ENCODE data around the gene SNX12. TPM values are rescaled to one million over a fixed set of nuclear protein-coding genes. Genes with fewer than 3 reads are reported as not detected.

The SNX12 gene
- total RNA-seq = 63.5 and 80.9 TPM in 2 replicates
- 83.1 TPM for polyA plus RNA-seq (2012)

DNA sequence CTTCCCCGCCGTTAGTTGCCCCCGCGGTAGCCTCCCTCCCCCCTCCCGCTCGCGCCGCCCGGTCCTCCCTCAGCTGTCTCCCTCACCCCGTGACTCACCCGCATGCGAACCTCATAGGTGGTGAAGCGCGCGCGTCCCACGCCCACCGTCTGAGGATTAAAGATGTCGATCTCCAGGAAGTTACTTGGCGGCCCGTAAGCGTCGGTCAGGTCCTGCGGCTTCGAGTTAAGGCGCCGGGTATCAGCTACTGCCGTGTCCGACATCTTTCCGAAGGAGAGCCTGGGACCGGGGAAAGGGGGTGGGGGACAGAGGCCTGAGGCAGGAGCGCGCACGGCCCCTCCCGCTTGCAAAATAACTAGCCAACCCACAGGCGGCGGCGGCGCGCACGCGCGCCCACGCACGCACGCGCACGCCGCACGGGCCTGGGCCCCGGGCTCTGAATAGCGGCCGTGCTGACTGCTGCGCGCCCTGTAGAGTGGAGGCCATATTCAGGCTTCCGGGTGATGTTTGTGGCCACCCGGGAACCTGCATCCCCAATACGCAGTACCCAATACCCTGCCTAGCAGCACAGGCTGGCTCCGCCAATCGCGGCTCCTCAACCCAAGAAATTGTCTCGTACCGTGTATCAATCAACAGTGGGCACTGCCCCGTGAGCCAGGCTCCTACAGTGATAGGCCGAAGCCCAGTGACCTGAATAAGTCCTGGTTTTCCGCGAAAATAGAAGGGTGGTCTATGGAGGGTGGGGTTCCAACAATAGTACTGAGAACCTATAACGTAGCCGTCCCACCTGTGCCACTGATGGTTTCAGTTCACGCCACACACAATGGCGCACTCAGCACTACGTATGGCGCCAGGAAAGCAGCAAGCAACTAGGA lies at the start of gene SNX12:
SNX12 (minus strand) TSS at position 291 of the 875 bp plus-strand sequence; CDS start at position 263, 28 bp downstream.
- DNase-seq (ENCODE audit: low read depth) = peak; percentile 93

DNA sequence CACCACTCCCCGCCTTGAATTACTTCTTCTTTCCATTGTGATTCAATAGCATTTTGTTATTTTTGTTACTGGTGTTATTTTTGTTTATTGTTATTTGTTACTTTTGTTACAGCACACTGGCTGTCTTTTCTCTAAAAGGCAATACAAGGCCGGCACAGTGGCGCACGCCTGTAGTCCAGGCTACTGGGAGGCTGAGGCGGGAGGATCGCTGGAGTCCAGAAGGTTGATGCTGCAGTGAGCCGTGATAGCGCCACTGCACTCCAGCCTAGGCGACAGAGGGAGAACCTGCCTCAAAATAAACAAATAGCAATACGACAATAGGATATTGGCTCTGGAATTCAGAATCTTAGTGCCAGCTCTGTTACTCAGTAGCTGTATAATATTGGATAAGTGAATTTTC lies 49.2 kb upstream of the SNX12 start:
- no peak for DNase-seq (ENCODE audit: low read depth)

DNA sequence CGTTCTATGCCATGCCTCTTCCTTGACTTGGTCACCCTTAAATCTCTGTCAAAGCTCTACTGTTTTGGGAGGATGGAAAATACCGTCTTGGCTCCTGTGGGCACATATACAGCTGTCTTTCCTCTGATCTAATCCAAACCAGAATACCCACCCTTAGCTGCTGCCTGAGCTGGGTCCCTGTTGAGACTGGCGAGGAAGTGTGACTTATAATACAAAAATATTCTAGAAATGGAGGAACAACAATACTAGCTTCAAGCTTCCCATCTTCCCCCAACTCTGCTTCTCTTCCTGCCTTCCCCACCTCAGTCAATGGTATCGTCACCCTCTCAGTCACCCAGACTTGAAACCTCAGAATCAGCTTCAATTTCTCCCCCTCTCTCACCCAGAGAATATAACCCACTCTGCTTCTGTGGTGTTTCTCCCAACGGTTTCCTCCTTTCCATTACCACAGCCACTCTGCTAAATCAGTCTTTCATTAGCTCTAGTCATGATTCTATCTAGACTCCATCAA lies 43.8 kb upstream of the SNX12 start:
- DNase-seq (ENCODE audit: low read depth) = peak; percentile 57

DNA sequence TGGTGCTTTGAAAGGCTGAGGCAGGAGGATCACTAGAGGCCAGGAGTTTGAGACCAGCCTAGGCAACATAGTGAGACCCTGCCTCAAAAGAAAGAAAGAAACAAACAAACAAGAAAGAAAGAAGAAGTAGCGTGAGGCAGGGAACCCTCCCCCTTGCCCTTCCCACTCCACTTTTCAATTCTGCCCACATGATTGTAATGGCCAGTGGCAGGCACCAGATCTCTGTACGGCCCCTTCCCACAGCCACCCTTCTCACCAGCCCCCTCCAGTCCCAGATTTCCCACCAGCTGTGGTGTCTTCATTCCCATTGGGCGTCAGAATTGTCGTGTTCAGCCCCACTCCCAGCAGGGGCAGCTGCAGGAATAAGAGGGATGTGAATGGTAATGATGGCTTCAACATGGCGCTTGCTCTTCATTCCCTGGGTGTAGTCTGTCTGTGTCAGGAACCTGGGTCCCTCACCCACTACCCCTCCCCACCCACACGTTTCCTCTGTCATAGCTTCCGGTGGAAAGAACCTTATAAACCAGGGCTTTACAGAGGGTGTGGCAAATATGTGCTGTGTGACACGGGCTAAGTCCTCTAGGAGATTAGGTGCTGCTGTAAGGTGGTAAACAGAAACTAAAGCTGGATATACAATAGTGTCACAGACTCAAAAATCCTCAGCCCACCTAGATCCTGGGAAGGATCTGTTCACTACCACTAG lies 43.2 kb upstream of the SNX12 start, which contains the start of gene IL2RG:
IL2RG (minus strand) TSS at position 437 of the 703 bp plus-strand sequence; CDS start at position 399, 38 bp downstream.
- DNase-seq (ENCODE audit: low read depth) = peak; percentile 23

DNA sequence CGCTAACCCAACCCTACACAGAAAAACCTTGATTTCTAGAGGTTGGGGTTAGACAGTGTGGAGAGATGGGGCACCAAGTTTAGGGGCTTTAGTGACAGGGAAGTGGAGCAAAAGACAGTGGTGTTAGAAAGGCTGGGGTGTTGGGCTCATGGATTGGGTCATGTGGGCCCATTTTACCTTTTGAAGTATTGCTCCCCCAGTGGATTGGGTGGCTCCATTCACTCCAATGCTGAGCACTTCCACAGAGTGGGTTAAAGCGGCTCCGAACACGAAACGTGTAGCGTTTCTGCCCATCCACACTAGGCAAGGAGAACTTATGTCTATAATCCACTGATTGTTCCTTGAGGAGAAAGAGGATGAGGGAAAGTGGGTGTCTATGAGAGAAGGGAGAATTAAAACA lies 40.9 kb upstream of the SNX12 start:
- DNase-seq (ENCODE audit: low read depth) = no peak

DNA sequence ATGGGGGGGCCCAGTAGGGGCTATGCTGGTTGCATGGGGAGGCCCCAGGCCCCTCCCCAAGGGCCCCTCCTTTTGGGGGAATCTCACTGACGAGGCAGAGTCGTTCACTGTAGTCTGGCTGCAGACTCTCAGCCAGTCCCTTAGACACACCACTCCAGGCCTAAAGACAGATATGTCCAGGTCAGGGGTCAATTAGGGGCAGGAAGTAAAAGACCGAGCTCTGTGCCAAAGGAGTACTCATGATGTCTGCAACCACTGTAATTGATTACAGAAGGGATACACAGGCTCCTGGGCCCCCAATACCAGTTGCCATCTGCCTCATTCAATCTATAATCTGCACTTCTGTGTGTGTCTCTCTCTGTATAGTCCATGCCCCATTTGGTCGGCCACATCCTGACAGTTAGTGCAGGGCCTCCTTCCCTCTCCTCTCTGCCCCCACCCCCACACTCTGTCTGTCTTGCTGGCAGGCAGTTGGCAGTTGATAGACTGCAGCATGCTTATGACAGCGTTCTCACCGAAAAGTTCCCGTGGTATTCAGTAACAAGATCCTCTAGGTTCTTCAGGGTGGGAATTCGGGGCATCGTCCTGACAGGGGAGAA lies 39.7 kb upstream of the SNX12 start:
- peak; percentile 39 for DNase-seq (ENCODE audit: low read depth)

DNA sequence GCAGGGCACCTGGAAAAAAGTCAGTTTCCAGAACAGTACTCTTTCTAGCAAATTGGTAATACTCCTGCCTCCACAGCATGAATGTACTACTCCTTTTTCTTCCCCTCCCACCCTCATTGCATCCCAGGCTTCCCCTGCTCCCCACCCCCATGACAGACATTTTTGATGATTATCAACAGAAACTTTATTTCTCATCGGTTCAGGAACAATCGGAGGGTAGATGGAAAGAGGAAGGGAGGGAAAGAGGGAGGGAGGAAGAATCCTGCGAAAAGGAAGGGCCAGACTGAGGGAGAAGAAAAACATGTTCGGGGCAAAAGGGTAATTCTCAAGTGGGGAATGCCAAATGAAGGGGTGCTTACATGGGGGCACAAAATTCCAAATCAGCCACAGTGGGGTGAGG lies 39.1 kb upstream of the SNX12 start:
- no peak for DNase-seq (ENCODE audit: low read depth)

DNA sequence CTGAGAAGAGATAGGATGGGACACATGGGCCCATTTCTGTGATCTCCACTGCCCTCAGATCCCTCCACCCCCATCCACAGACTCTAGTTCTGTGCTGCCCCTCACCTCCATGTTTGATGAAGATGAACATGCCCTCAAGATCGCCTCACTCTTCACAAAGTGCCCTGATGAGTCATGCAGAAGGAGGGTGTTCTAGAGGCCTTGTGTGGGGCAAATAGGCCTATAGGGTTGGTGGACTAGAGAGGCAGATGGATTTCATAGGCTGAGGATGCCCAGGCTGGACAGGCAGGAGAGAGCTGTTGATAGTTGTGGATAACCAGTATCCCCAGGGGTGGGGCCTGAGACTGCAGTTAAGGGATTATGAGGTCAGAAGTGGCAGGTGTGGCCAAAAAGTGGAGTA lies 38.3 kb upstream of the SNX12 start, which contains the start of gene CXorf65:
CXorf65 (minus strand) TSS at position 314 of the 400 bp plus-strand sequence; CDS start at position 130, 184 bp downstream.
- DNase-seq (ENCODE audit: low read depth) = peak; percentile 44

DNA sequence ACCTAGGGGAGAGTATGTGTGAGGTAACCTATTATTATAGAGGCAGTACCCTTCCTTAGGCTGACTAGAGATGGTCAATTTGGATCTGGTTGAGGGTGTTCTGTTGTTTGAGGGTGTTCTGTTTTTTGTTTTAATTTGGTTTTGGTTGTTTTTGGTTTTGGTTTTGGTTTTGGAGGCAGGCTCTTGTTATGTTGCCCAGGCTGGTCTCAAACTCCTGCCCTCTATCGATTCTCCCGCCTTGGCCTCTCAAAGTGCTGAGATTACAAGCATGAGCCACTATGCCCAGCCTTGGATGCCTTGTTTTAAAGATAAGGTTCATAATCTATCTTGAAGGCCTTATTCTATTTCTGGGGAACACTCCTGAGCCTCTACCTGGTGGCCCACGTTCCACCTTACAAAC lies 37.5 kb upstream of the SNX12 start:
- no peak for DNase-seq (ENCODE audit: low read depth)

DNA sequence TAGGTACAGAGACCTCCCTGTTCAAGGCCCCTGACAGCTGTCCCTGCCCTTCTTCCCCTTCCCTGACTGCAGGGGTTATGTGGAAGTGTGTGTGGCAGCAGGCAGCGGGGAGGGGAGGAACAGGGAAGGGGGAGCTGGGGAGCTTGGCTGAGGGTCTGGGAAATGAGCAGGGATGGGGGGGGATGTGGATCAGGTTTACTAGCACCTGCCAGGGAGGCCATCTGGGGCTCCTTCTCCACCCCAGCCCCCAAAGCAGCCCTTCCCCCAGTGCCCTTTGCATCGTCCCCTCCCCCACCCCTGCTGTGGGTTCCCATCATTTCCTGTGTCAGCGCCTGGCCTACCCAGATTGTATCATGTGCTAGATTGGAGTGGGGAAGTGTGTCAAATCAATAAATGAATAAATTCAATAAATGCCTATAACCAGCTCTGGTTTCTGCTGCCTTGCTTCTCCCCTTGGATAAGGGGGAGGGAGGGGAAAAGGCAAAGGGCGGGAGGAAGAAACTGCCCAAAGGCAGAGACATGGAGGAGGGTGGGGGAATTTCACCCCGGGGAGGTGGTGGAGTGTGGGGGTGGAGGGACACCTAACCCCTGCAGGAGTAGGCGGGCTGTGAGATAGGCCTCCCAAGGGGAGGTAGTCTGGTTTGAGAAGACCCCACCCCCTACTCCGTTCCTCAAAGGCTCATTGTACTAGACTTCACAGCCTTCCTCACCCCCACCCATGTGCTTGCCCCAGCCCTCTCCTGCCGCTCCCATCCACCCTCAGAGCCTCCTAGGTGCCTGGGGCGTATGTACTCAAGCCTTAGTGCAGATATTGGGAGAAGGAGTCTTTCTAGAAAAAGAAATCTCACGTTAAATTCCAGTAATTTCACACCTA lies 35.2 kb upstream of the SNX12 start:
- DNase-seq (ENCODE audit: low read depth) = peak; percentile 49

DNA sequence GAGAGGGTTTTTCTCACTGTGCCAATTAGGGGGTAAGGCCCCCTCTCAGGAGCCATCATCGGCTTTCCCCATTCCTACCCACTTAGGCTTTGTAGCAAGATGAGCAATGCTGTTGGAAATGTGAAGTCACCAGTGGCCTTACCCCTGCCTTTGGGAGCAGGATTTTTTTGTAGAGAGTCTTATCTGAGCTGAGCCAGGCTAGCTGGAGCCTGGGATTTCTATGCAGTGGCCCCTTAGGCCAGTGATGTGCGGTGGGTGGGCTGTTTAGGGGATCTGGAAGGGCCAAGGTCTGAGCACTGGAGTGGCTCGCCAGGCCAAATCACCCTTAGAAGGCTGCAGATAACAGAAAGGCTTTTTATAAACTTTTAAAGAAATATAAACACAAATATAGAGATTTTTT lies 34.2 kb upstream of the SNX12 start:
- no peak for DNase-seq (ENCODE audit: low read depth)

DNA sequence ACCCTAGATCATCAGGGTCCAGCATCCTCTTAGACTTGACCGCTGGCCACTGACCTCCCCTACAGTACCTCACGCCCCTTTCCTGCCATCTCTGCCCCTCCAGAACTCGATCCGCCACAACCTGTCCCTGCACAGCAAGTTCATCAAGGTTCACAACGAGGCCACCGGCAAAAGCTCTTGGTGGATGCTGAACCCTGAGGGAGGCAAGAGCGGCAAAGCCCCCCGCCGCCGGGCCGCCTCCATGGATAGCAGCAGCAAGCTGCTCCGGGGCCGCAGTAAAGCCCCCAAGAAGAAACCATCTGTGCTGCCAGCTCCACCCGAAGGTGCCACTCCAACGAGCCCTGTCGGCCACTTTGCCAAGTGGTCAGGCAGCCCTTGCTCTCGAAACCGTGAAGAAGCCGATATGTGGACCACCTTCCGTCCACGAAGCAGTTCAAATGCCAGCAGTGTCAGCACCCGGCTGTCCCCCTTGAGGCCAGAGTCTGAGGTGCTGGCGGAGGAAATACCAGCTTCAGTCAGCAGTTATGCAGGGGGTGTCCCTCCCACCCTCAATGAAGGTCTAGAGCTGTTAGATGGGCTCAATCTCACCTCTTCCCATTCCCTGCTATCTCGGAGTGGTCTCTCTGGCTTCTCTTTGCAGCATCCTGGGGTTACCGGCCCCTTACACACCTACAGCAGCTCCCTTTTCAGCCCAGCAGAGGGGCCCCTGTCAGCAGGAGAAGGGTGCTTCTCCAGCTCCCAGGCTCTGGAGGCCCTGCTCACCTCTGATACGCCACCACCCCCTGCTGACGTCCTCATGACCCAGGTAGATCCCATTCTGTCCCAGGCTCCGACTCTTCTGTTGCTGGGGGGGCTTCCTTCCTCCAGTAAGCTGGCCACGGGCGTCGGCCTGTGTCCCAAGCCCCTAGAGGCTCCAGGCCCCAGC lies 32.7 kb upstream of the SNX12 start:
- DNase-seq (ENCODE audit: low read depth) = no peak

DNA sequence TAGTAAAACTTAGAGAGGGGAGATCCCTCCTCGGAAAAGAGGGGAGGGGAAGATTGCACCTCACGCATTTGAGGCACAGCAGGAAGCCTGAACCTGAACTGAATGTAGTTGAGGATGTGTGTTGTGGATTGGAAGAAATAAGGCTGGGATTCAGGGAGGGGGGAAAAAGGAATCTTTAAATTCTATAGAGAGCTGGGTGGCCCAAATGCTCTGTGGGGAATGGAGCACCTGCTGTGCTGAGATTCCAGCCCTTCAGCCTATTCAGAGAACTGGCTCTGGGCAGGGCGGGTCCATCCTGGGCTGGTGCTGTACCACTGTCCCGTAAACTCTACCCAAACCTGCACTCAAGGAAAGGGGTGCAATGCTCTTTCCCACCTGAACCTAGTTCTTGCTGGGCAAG lies 31.6 kb upstream of the SNX12 start:
- DNase-seq (ENCODE audit: low read depth) = no peak

DNA sequence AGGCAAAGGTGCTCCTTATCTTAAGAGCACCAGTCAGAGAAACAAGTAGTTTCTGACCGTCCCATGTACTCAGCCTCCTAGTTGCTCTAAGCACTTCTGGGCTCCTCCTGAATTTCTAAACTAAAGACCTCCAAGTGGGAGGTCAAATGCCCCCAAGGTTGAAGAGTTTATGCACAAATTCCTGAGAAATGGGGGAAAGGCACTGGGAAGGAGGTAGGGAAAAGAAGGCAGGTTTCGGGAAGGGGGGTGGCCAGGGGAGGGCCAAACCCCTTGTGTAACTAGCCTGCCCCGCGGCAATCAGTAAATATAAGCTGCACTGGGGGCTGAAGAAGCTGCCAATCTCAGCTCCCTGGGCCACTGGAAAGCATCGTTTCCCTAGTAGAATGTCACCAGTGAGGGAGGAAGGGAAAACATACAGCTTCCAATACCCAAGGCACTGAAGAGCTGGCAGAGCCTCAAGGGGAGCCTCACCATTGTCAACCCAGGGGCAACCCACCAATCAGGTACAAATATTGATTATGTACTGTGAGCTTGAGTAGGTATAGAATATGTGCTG lies 30.9 kb upstream of the SNX12 start:
- no peak for DNase-seq (ENCODE audit: low read depth)

DNA sequence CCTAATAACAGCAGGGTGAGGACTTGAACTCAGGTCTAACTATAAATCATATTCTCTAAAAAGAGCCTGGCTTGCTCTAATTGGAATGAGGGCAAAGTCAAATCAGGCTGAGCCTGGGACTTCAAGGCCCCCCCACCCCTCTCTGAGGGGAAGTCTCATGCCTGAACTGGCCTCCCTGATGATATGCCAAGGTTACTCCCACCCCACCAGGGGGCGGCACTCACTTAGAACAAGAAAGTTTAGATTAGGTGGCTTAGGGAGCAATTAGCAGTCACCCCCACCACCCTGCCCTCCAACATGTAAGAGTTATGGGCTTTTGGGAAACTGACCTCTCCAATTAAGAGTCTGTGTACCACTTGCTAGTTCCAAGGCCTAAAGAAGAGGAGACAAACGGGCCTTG lies 30.2 kb upstream of the SNX12 start:
- DNase-seq (ENCODE audit: low read depth) = peak; percentile 56

DNA sequence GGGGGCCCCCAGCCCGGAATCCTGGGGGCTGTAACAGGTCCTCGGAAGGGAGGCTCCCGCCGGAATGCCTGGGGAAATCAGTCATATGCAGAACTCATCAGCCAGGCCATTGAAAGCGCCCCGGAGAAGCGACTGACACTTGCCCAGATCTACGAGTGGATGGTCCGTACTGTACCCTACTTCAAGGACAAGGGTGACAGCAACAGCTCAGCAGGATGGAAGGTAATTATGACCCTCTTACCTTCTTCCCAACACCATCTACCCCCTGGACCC lies 28.6 kb upstream of the SNX12 start:
- no peak for DNase-seq (ENCODE audit: low read depth)

DNA sequence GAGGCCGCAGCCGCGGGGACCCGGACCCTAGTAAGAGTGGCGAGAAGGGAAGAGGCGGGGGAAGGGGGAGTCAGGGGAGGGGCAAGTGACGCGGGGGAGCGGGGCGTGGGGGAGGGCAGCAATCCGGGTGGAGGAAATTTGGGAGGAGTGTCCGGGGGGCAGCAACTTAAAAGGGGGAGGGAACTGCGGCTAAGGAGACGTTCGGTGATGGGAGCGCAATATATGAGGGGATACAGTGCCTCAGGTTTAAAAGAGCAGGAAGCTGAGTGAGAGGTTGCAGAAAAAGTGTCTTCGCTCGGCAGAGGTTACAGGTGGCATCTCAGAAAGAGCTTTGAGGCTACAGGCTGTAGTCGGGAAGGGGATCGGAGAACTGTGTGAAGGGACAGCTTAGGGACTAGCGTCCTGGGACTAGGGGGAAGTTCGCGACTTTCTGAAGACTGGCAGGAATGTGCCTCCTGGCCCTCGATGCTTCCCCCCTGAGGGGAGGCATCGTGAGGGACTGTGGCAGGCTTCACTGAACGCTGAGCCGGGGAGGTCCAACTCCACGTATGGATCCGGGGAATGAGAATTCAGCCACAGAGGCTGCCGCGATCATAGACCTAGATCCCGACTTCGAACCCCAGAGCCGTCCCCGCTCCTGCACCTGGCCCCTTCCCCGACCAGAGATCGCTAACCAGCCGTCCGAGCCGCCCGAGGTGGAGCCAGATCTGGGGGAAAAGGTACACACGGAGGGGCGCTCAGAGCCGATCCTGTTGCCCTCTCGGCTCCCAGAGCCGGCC lies 28.0 kb upstream of the SNX12 start:
- peak; percentile 50 for DNase-seq (ENCODE audit: low read depth)

DNA sequence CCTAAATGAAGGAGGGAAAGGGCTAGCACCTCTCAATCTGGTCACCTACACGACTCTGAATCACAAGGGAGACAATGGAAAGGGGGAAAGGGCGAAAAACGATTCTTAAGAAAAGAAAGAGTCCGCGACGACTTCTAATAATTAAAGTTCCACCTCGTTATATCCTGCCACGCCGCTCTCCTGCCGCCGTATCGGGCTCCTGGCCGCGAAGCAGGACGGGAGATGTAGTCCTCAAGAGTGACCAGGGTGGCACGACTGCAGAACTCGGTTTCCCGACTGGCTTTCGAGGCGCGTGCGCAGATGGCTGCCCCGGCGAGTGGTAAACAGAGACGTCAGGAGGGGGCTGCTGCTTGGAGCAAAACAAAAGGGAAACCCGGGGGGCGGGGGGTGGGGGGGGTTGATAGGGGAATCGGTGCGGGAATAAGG lies 27.4 kb upstream of the SNX12 start, which contains the start of gene FOXO4:
FOXO4 (plus strand) TSS at position 297 of the 426 bp plus-strand sequence. CDS start 678 bp downstream, outside the sequence.
- DNase-seq (ENCODE audit: low read depth) = peak; percentile 86
